MM.1S (cell line): ENCODE data around the gene APOE.

Source experiments
- DNase-seq: peaks from one replicate; pipeline ENCODE4 v3.0.0-alpha.2; 2015
- H2AFZ ChIP-seq: fragments of 300-600 bp; sonication (generic); 2 replicates; pipeline ENCODE4 v1.6.0; 2016; ENCODE audit warnings: antibody characterized with exemption, low read length
- H3F3A ChIP-seq: fragments of 300-600 bp; sonication (generic); 2 replicates; pipeline ENCODE4 v1.6.1; 2016; ENCODE audit warnings: mild to moderate bottlenecking, antibody characterized with exemption, low read length, moderate library complexity, mixed read lengths; ENCODE audit not compliant: insufficient read depth
- H3K27ac ChIP-seq: fragments of 300-600 bp; sonication (generic); 2 replicates; pipeline ENCODE4 v1.5.1; 2016; ENCODE audit warnings: mild to moderate bottlenecking, low read length
- H3K27me3 ChIP-seq: fragments of 300-600 bp; sonication (generic); replicated peaks from 2 replicates; pipeline ENCODE4 v1.6.0; 2016; ENCODE audit warnings: low read length; ENCODE audit not compliant: insufficient read depth
- H3K36me3 ChIP-seq: fragments of 300-600 bp; sonication (generic); replicated peaks from 2 replicates; pipeline ENCODE4 v1.6.1; 2016; ENCODE audit warnings: mild to moderate bottlenecking, low read length, mixed read lengths; ENCODE audit not compliant: insufficient read depth
- H3K4me1 ChIP-seq: fragments of 300-600 bp; sonication (generic); 2 replicates; pipeline ENCODE4 v1.6.1; 2016; ENCODE audit warnings: low read length, mixed read lengths
- H3K4me2 ChIP-seq: fragments of 300-600 bp; sonication (generic); 2 replicates; pipeline ENCODE4 v1.6.0; 2016; ENCODE audit warnings: low read depth, low read length
- H3K4me3 ChIP-seq: fragments of 300-600 bp; sonication (generic); 2 replicates; pipeline ENCODE4 v1.5.1; 2016; ENCODE audit warnings: low read length, mixed read lengths
- H3K79me2 ChIP-seq: fragments of 300-600 bp; sonication (generic); 2 replicates; pipeline ENCODE4 v1.6.1; 2016; ENCODE audit warnings: mixed run types, low read length, mixed read lengths
- H3K9ac ChIP-seq: fragments of 300-600 bp; sonication (generic); 2 replicates; pipeline ENCODE4 v1.6.1; 2016; ENCODE audit warnings: low read length, mixed read lengths
- H3K9me2 ChIP-seq: fragments of 300-600 bp; sonication (generic); replicated peaks from 2 replicates; pipeline ENCODE4 v1.6.1; 2016; ENCODE audit warnings: mild to moderate bottlenecking, low read length, mixed read lengths; ENCODE audit not compliant: insufficient read depth
- H3K9me3 ChIP-seq: fragments of 300-600 bp; sonication (generic); replicated peaks from 2 replicates; pipeline ENCODE4 v1.6.1; 2016; ENCODE audit warnings: mild to moderate bottlenecking, low read length, mixed read lengths; ENCODE audit not compliant: insufficient read depth
- H4K20me1 ChIP-seq: fragments of 300-600 bp; sonication (generic); 2 replicates; pipeline ENCODE4 v1.6.1; 2016; ENCODE audit warnings: mild to moderate bottlenecking, low read length, moderate library complexity, mixed read lengths; ENCODE audit not compliant: insufficient read depth
- EZH2 ChIP-seq: fragments of 300-600 bp; sonication (generic); optimal IDR thresholded peaks from 2 replicates; pipeline ENCODE3; 2017; ENCODE audit warnings: low read depth, mild to moderate bottlenecking, antibody characterized with exemption, low read length, mixed read lengths
- EZH2phosphoT487 ChIP-seq: fragments of 300-600 bp; sonication (generic); IDR thresholded peaks from 2 replicates; pipeline ENCODE4 v1.6.1; 2018; ENCODE audit warnings: antibody characterized with exemption, low read length
- TF ChIP-seq, protein P1 (sequence below): fragments of 300-600 bp; sonication (generic); IDR thresholded peaks from 2 replicates; pipeline ENCODE4 v1.5.1; 2016; ENCODE audit warnings: antibody characterized with exemption, low read length, mixed read lengths

The APOE gene

DNA sequence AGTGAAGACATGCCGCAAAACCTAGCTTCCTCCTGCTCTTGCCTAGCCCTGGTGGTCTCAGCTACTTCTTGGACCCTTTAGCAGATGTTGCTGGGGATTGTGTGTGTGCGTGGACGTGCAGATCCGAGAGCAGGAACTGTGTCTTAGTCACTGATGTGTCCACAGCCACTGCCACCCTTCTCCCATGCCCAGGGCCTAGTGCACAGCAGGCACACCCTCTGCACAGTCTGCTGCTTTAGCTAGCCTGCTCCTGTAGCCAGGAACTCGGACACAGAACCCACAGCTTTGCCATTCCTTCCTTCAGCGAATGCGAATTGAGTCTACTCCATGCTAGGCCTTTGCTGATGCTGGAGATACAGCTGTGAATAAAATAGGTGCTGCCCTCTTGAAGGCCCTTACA is 51.9 kb downstream of the APOE start:
- TF ChIP-seq EZH2phosphoT487 (no peak), EZH2 (no peak)
- TF ChIP-seq, protein P1, sequence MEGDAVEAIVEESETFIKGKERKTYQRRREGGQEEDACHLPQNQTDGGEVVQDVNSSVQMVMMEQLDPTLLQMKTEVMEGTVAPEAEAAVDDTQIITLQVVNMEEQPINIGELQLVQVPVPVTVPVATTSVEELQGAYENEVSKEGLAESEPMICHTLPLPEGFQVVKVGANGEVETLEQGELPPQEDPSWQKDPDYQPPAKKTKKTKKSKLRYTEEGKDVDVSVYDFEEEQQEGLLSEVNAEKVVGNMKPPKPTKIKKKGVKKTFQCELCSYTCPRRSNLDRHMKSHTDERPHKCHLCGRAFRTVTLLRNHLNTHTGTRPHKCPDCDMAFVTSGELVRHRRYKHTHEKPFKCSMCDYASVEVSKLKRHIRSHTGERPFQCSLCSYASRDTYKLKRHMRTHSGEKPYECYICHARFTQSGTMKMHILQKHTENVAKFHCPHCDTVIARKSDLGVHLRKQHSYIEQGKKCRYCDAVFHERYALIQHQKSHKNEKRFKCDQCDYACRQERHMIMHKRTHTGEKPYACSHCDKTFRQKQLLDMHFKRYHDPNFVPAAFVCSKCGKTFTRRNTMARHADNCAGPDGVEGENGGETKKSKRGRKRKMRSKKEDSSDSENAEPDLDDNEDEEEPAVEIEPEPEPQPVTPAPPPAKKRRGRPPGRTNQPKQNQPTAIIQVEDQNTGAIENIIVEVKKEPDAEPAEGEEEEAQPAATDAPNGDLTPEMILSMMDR = no peak
- peak overlapping the region; percentile 68; the same call in 1 of the 2 replicates for H3K4me2 ChIP-seq
- no peak for DNase-seq
- peaks cover 86% of the 10 kb centered on the region for H3K79me2 ChIP-seq
- peaks cover 40% of the 10 kb centered on the region for H3K4me1 ChIP-seq
- no peak overlapping the region for H3K27ac ChIP-seq
- H3K27me3 ChIP-seq = no peaks in the 10 kb centered on the region
- no peaks in the 10 kb centered on the region for H3K36me3 ChIP-seq
- H3F3A ChIP-seq = peaks cover 13% of the 10 kb centered on the region
- no peak overlapping the region for H3K9ac ChIP-seq
- H4K20me1 ChIP-seq = no peaks in the 10 kb centered on the region; the same call in none of the 2 replicates
- H3K9me2 ChIP-seq = no peaks in the 10 kb centered on the region
- no peaks in the 10 kb centered on the region for H3K9me3 ChIP-seq
- no peak overlapping the region for H2AFZ ChIP-seq
- no peak overlapping the region for H3K4me3 ChIP-seq

DNA sequence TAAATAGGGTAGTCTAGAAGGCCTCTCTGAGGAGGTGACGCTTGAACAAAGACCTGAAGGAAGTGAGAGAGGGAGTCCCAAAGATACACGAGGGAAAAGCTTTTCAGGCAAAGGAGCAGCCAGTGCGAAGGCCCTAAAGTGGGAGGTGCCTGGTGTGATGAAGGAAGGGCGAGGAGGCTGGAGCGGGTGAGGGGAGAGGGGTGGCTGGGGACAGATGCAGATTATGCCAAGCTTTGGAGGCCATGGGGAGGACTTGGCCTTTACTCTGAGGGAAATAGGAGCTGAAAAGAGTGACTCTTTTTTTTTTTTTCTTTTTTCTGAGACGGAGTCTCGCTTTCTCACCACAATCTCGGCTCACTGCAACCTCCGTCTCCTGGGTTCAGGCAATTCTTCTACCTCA is 52.5 kb downstream of the APOE start:
- no peak for DNase-seq
- Histone ChIP-seq H3K9ac (no peak overlapping the region), H3K4me1 (peaks cover 40% of the 10 kb centered on the region), H2AFZ (no peak overlapping the region), H4K20me1 (no peaks in the 10 kb centered on the region; the same call in none of the 2 replicates), H3K9me3 (no peaks in the 10 kb centered on the region), H3K27ac (no peak overlapping the region), H3K36me3 (no peaks in the 10 kb centered on the region), H3K79me2 (peaks cover 87% of the 10 kb centered on the region), H3K27me3 (no peaks in the 10 kb centered on the region), H3K4me2 (no peak overlapping the region), H3K4me3 (no peak overlapping the region), H3K9me2 (no peaks in the 10 kb centered on the region), H3F3A (peaks cover 13% of the 10 kb centered on the region)
- TF ChIP-seq EZH2phosphoT487 (no peak), EZH2 (no peak)
- TF ChIP-seq, protein P1 = no peak
